AG04449 (cell line): ENCODE results near the gene SLC18A2.

ENCODE experiments used
- CTCF ChIA-PET: fragments of 350-600 bp; formaldehyde crosslinking; extraction: SDS; loops from one replicate; lab custom pipeline; 2021; ENCODE audit warnings: antibody characterized with exemption; lab: Yijun Ruan, JAX
- POLR2A ChIA-PET: fragments of 400-600, 350-600 bp; formaldehyde crosslinking; extraction: SDS; loops from one replicate; lab custom pipeline; 2020; ENCODE audit warnings: antibody characterized with exemption, inconsistent platforms; lab: Yijun Ruan, JAX
- DNase-seq: peaks from one replicate; pipeline ENCODE4 v3.0.0-alpha.2; 2010; ENCODE audit warnings: low read depth, low spot score
- H3K4me3 ChIP-seq: 2 replicates; pipeline ENCODE4 v1.5.1; 2011; ENCODE audit warnings: low read depth, mild to moderate bottlenecking, control low read depth, low read length
- CTCF ChIP-seq: IDR thresholded peaks from one replicate; pipeline ENCODE4 v1.5.1; 2011; ENCODE audit warnings: mild to moderate bottlenecking, moderate library complexity, low read length, control low read depth, inconsistent platforms; ENCODE audit not compliant: insufficient read depth; ENCODE audit errors: missing control alignments

Gene SLC18A2

GRCh38 chr10:117214401-117214800 is 26.5 kb upstream of the SLC18A2 start:
- no peak for TF ChIP-seq CTCF
- H3K4me3 ChIP-seq, result no peak overlapping the region
- POLR2A ChIA-PET, result no interaction called here
- CTCF ChIA-PET, result interaction anchor here (2.9 to 9.7 kb wide), 4 partner anchors 7 to 1245 kb away, joined by 10 to 267 read pairs (median 46); no protein-coding TSS in a partner anchor
- no peak for DNase-seq

GRCh38 chr10:117215079-117215478 is 25.8 kb upstream of the SLC18A2 start:
- ChIA-PET CTCF (interaction anchor here (2.4 to 9.7 kb wide), 6 partner anchors 7 to 1244 kb away, joined by 10 to 267 read pairs (median 34); no protein-coding TSS in a partner anchor), POLR2A (no interaction called here)
- no peak for TF ChIP-seq CTCF
- DNase-seq, result no peak
- H3K4me3 ChIP-seq, result no peak overlapping the region

GRCh38 chr10:117216028-117216427 is 24.9 kb upstream of the SLC18A2 start:
- ChIA-PET POLR2A (no interaction called here), CTCF (interaction anchor here (0.6 to 9.7 kb wide), 68 partner anchors 8 to 1243 kb away, joined by 3 to 267 read pairs (median 5); partner anchors contain the start of gene SLC18A2)
- DNase-seq, result no peak
- TF ChIP-seq CTCF, result no peak
- H3K4me3 ChIP-seq, result peak overlapping the region; percentile 67

- H3K4me3 ChIP-seq, result peak overlapping the region; percentile 67
- CTCF ChIA-PET, result interaction anchor here (0.6 to 9.7 kb wide), 82 partner anchors 9 to 1243 kb away, joined by 3 to 267 read pairs (median 5); partner anchors contain the start of gene SLC18A2
Observed at GRCh38 chr10:117216611-117217195, 24.2 kb upstream of the SLC18A2 start.

GRCh38 chr10:117217196-117217761 is 23.6 kb upstream of the SLC18A2 start:
- ChIA-PET CTCF (interaction anchor here (0.6 to 9.7 kb wide), 72 partner anchors 10 to 1242 kb away, joined by 3 to 267 read pairs (median 5); partner anchors contain the start of gene SLC18A2), POLR2A (no interaction called here)
- H3K4me3 ChIP-seq, result peak overlapping the region; percentile 67
- TF ChIP-seq CTCF, result no peak
- DNase-seq, result no peak

More at GRCh38 chr10:117216611-117217195, 24.2 kb upstream of the SLC18A2 start:
- TF ChIP-seq CTCF, result peak; percentile 100
- no peak for DNase-seq
- POLR2A ChIA-PET, result no interaction called here

GRCh38 chr10:117218654-117219053 is 22.3 kb upstream of the SLC18A2 start:
- POLR2A ChIA-PET, result no interaction called here
- H3K4me3 ChIP-seq, result no peak overlapping the region
- no peak for DNase-seq
- CTCF ChIA-PET, result interaction anchor here (1.6 to 9.7 kb wide), 3 partner anchors 52 to 104 kb away, joined by 6 to 267 read pairs (median 48); no protein-coding TSS in a partner anchor
- no peak for TF ChIP-seq CTCF
